Peyer's patch (tissue), 4 donors: ENCODE data around the gene MAX.

Experiments
- CTCF ChIP-seq, 6 experiments: fragments of 450-650 bp in 4 of 6; fragments of 200-600 bp in 2 of 6; sonication (generic) in 1 of 6; IDR thresholded peaks; one replicate each; pipeline ENCODE4 v1.5.1; 2017 to 2019; ENCODE audit warnings: antibody characterized with exemption in 6 of 6, mild to moderate bottlenecking in 3 of 6, moderate library complexity in 1 of 6
- POLR2A ChIP-seq, 2 donors: fragments of 450-650 bp; IDR thresholded peaks; one replicate each; pipeline ENCODE4 v1.5.1; 2017; ENCODE audit warnings: antibody characterized with exemption in 2 of 2, mild to moderate bottlenecking in 2 of 2, moderate library complexity in 2 of 2

DNA sequence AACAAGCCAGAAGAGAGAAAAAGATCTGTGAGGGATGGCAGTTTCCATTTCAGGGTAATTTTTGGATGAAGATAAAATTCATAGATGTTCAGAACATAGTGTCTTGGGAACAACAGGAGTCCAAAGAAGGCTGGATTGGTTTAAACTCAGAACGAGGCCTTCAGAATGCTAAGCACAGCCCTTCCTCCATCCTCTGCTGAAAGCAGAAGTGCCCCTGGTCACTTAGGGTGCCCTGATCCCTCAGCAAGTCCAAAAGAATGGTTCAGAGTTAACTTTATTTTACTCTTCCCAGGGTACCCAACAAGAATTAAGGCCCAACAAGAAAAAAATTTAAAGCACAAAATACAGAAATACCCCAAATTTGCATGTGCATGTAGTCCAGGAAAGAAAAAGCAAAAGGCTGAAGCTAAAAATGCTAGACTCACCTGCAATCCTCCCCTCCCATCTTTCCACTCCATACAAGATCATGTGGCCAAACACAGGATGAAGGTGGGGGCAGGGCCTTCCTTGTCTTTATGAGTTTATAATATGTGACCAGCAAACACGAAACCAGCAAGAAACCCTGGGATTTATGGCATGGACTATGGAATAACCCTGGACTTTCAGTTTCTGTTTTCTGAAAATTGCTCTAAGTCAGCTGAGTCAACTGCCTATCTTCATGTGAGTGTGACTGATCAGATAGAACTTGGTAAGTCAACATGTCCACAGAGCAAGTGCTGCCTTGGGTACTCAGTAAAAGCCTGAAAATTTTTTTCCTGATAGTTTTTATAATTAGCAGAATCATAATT lies 21.2 kb downstream of the MAX start:
- no peak for TF ChIP-seq CTCF (IDR thresholded peaks at IDR 0.05)
- TF ChIP-seq POLR2A (IDR thresholded peaks at IDR 0.05) = no peak
